RWPE2 (cell line): Measurements from ENCODE around the gene NTN5.

Source experiments
- ATAC-seq: fragments of 200-7000 bp; cut with Tn5 transposase; 3 replicates; pipeline ENCODE4 v1.9.1; 2021; ENCODE audit warnings: low read depth
- DNase-seq: peaks from one replicate; pipeline ENCODE4 v3.0.0-alpha.2; 2020; ENCODE audit warnings: low spot score
- H3K27ac ChIP-seq: fragments of 450-650 bp; 2 replicates; pipeline ENCODE4 v1.5.1; 2017; ENCODE audit warnings: mild to moderate bottlenecking; ENCODE audit not compliant: poor library complexity, severe bottlenecking
- H3K27me3 ChIP-seq: fragments of 250-450 bp; sonication (Bioruptor Pico); 2 replicates; pipeline ENCODE4 v1.5.1; 2021; ENCODE audit warnings: mild to moderate bottlenecking, moderate library complexity; ENCODE audit not compliant: insufficient read depth, poor library complexity, severe bottlenecking
- H3K36me3 ChIP-seq: fragments of 250-450 bp; sonication (Bioruptor Pico); 2 replicates; pipeline ENCODE4 v1.5.1; 2020; ENCODE audit warnings: low read depth, mild to moderate bottlenecking, moderate library complexity
- H3K4me1 ChIP-seq: fragments of 250-450 bp; sonication (Bioruptor Pico); 2 replicates; pipeline ENCODE4 v1.5.1; 2021; ENCODE audit warnings: mild to moderate bottlenecking, moderate library complexity; ENCODE audit not compliant: insufficient read depth, poor library complexity, severe bottlenecking
- H3K4me3 ChIP-seq: fragments of 250-450 bp; sonication (Bioruptor Pico); 2 replicates; pipeline ENCODE4 v1.5.1; 2021; ENCODE audit warnings: mild to moderate bottlenecking, moderate library complexity; ENCODE audit not compliant: severe bottlenecking
- H3K9me3 ChIP-seq: fragments of 250-450 bp; sonication (Bioruptor Pico); 2 replicates; pipeline ENCODE4 v1.5.1; 2021; ENCODE audit warnings: mild to moderate bottlenecking, moderate library complexity; ENCODE audit not compliant: severe bottlenecking
- TF ChIP-seq, protein P1 (sequence below): fragments of 450-650 bp; IDR thresholded peaks from one replicate; pipeline ENCODE4 v1.5.1; 2017; ENCODE audit warnings: mild to moderate bottlenecking, moderate library complexity; ENCODE audit not compliant: poor library complexity, severe bottlenecking

Gene NTN5

DNA sequence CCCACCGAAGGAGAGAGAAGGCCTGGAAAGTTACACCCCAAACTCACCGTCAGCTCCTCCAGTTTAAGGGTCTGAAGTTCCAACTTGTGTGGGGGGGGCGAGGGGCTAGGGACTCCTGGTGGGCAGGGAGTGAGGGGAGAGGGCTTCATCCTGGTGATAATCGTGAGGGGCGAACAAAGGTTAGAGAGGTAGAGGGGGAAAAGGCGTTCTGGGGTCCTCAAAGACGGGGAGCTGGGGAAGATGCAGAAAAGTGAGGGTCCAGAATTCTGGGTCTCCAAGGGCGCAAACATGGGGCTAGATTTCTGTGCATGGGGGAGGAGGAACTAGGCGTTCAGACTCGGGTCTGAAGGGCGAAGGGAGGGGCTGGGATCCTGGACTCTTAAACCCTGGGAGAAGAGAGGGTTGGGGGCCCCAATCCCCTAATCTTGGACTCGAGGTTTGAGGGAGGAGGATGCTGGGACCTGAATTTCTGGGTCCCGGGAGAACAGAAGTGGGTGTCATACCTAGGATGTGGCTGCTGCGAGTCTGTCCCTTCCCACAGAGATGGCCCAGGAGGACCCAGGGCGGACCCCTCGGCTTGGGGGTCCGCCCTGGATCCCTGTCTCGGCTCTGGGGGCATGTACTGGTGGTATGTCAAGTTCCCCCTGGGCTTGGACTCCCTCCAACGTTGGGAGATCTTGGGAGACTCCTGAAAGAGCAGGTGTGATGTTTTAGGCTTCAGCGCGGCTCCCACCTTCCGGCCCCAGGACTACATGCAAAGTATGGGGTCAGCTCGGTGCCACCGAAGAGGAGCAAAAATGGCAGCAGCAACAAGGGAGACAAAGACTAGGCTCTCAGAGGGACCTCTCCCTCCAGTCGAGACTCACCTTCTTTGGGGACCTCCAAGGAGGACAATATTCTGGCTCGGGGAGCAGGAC is 42.2 kb upstream of the NTN5 start:
- no peaks in the 10 kb centered on the region for H3K9me3 ChIP-seq
- H3K27me3 ChIP-seq: no peaks in the 10 kb centered on the region
- ATAC-seq (no peak), DNase-seq (no peak)
- H3K27ac ChIP-seq: peak overlapping the region; percentile 53
- H3K36me3 ChIP-seq: no peaks in the 10 kb centered on the region
- peak overlapping the region; percentile 38 for H3K4me3 ChIP-seq
- peaks cover 5% of the 10 kb centered on the region for H3K4me1 ChIP-seq
- TF ChIP-seq, protein P1, sequence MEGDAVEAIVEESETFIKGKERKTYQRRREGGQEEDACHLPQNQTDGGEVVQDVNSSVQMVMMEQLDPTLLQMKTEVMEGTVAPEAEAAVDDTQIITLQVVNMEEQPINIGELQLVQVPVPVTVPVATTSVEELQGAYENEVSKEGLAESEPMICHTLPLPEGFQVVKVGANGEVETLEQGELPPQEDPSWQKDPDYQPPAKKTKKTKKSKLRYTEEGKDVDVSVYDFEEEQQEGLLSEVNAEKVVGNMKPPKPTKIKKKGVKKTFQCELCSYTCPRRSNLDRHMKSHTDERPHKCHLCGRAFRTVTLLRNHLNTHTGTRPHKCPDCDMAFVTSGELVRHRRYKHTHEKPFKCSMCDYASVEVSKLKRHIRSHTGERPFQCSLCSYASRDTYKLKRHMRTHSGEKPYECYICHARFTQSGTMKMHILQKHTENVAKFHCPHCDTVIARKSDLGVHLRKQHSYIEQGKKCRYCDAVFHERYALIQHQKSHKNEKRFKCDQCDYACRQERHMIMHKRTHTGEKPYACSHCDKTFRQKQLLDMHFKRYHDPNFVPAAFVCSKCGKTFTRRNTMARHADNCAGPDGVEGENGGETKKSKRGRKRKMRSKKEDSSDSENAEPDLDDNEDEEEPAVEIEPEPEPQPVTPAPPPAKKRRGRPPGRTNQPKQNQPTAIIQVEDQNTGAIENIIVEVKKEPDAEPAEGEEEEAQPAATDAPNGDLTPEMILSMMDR: no peak

DNA sequence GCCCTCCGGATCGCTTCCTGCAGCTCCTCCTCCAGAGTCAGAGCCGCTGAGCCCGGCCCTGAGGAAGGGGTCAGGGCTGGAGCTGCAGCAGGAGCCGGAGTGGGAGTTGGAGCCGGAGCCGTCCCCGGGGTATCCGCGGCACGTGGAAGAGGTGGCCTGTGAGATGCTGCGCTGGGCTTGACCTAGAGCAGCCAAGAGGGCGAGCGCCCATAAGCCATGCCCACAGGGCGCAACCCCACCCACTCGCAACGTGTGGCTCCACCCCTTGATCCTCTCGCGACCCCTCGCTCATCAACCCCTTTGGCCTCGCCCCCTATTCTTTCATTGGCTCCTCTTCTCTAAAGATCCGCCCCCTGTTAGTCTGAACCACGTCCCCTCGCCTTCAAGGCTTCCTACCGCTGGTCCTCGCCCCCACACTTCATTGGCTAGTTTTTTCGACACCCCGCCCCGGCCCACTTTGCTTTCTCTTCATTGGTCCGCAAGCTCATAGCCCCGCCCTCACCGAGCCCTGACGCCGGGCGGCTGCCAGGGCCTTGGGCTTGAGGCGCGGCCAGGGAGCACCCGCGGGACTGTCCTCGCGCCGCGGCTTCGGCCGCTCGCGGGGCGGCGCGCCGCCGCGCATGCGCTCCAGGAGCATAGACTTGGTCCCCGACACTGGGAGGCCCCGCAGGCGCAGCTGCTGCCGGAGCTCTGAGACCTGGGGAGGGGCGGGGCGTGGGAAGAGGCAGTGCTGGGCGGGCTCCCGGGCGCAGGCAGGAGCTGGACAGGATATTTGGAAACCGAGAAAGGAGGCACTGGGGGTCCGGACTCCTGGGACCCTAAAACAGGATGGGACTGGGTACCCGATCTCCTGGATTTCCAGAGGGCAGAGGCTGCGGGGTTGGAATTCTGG is 41.3 kb upstream of the NTN5 start:
- DNase-seq: peak; percentile 98
- Histone ChIP-seq H3K9me3 (no peaks in the 10 kb centered on the region), H3K27ac (peak overlapping the region; percentile 53), H3K36me3 (no peaks in the 10 kb centered on the region), H3K4me1 (peaks cover 5% of the 10 kb centered on the region), H3K27me3 (no peaks in the 10 kb centered on the region), H3K4me3 (peak overlapping the region; percentile 56)
- ATAC-seq: peak; percentile 88
- TF ChIP-seq, protein P1: no peak

DNA sequence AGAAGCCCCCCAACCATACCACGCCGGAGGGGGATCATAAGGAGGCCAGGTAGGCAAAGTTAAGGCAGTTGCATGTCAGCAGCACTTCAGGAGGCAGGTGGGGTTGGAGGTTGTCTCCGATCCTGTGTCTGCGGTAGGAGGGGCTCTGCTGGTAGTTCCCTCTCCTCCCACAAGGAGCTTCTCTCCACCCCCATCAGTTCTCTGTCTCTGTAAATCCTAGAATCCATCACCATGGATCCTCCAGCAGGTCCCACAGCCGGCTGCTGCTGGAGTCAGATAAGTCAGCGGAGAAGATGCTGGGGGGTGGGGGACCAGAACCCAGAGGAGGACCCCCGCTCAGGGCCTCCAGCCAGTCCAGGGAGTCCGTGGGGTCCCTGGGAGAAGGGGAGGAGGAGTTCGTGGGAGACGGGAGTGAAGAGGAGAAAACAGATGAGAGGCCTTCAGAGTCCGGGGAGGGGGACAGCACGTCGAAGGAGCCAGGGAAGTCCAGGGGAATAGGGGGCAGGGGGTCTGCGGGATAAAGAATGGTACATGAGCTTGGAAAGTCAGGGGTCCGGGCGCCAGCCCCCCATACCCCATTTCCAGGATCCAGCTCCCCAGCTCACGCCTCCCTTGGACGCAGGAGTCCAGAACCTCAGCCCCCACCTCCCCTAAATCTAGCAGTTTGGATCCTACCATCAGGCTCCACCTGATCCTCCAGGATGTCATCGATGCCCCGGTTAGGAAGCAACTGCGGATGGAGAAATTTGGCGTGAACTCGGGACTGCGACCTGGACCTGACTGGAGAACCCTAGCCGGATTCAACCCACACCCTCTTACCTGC is 40.4 kb upstream of the NTN5 start:
- no peaks in the 10 kb centered on the region for H3K9me3 ChIP-seq
- H3K4me1 ChIP-seq: peaks cover 5% of the 10 kb centered on the region
- no peak for DNase-seq
- TF ChIP-seq, protein P1: no peak
- no peaks in the 10 kb centered on the region for H3K27me3 ChIP-seq
- ATAC-seq: no peak
- H3K27ac ChIP-seq: peak overlapping the region; percentile 22
- peak overlapping the region; percentile 56 for H3K4me3 ChIP-seq
- no peaks in the 10 kb centered on the region for H3K36me3 ChIP-seq

DNA sequence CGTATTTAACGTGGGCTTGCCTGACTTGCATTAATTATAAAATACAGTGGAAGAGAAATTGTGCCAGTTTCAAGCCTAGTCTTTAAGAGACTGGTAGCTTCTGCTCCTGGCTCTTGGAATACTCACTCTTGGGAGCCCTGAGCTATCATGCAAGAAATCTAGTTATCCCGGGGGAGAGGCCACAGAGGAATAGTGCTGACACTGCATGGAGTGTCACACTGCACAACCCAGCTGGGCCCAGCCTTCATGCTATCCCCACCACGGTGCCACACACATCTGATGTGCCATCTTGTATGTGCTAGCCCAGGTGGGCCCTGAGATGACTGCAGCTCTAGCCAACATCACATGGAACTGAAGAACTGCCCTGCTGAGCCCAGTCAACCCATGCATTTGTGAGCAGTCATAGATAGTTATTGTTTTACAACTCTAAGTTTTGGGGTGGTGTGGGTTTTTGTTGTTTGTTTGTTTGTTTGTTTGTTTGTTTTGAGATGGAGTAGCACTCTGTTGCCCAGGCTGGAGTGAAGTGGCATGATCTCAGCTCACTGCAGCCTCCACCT is 38.4 kb upstream of the NTN5 start:
- H3K27ac ChIP-seq: no peak overlapping the region
- H3K4me3 ChIP-seq: no peak overlapping the region
- no peak for ATAC-seq
- TF ChIP-seq, protein P1: no peak
- no peak for DNase-seq
- no peaks in the 10 kb centered on the region for H3K9me3 ChIP-seq
- no peaks in the 10 kb centered on the region for H3K36me3 ChIP-seq
- no peaks in the 10 kb centered on the region for H3K27me3 ChIP-seq
- peaks cover 5% of the 10 kb centered on the region for H3K4me1 ChIP-seq
